ENCODE measurements around the gene MYL10.
A peak's percentile ranks its signal among the peaks of the same experiment; 100 is the strongest.

MYL10 gene

DNA sequence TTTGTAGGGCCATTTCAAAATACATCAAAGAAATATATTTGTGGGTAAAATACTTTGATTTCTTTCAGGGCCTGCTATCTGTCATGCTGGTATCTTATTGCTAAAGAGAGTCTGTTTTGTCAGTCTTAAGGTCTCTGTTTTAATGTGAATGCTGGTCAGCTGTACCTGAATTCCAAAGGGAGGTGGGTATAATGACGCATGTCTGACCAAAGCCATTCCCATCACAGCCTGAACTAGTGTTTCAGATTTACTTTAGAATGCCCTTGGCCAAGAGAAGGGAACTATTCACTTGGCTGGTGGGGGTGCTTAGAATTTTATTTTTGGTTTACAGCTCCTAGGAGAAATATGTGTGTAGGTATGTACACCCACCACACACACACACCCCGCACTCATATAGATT is 30.6 kb upstream of the MYL10 start:
- Histone ChIP-seq H2AK5ac (ENCODE audit: low read length, severe bottlenecking) (no peak overlapping the region), H3K9me3 (ENCODE audit: control insufficient read depth, low read length) (peaks cover 11% of the 10 kb centered on the region), H3K4ac (ENCODE audit: low read depth in 1 of 2, low read length in 2 of 2) (no peak overlapping the region), H2AFZ (ENCODE audit: low read depth, low read length) (no peak overlapping the region), H4K91ac (ENCODE audit: low read length) (no peak overlapping the region), H3K79me1 (replicated peaks; ENCODE audit: low read length, poor library complexity, severe bottlenecking) (no peaks in the 10 kb centered on the region), H3K4me1 (ENCODE audit: control insufficient read depth, insufficient read depth, low read depth, low read length) (peaks cover 2% of the 10 kb centered on the region), H3K14ac (ENCODE audit: low read length in 2 of 2) (no peak overlapping the region), H2BK15ac (ENCODE audit: low read depth, poor library complexity, severe bottlenecking) (no peak overlapping the region), H2BK5ac (ENCODE audit: low read depth, low read length, poor library complexity, severe bottlenecking) (no peak overlapping the region), H4K8ac (ENCODE audit: low read length) (no peak overlapping the region), H2BK120ac (ENCODE audit: low read depth, low read length) (no peak overlapping the region), H3K18ac (ENCODE audit: low read depth in 1 of 2, low read length in 2 of 2) (no peak overlapping the region), H3K23ac (ENCODE audit: low read length in 2 of 2) (no peak overlapping the region), H3K36me3 (ENCODE audit: control insufficient read depth in 1 of 2, insufficient read depth in 2 of 2, low read depth in 1 of 2, low read length in 2 of 2) (no peaks in the 10 kb centered on the region), H3K27me3 (ENCODE audit: control insufficient read depth in 1 of 2, insufficient read depth in 1 of 2, low read length in 2 of 2) (peaks cover 14 to 71% of the 10 kb centered on the region in 2 experiments), H2BK12ac (ENCODE audit: low read length in 2 of 2) (no peak overlapping the region), H3K27ac (ENCODE audit: low read length, poor library complexity, severe bottlenecking) (no peak overlapping the region), H3K9ac (ENCODE audit: low read length) (no peak overlapping the region), H3K4me3 (ENCODE audit: insufficient read depth in 1 of 2, low read depth in 1 of 2, low read length in 2 of 2) (no peak overlapping the region), H3K4me2 (ENCODE audit: low read length, poor library complexity, severe bottlenecking) (no peak overlapping the region)
- no peak for DNase-seq
- 69% methylated on average over 2 of the region's 2 CpGs for WGBS

DNA sequence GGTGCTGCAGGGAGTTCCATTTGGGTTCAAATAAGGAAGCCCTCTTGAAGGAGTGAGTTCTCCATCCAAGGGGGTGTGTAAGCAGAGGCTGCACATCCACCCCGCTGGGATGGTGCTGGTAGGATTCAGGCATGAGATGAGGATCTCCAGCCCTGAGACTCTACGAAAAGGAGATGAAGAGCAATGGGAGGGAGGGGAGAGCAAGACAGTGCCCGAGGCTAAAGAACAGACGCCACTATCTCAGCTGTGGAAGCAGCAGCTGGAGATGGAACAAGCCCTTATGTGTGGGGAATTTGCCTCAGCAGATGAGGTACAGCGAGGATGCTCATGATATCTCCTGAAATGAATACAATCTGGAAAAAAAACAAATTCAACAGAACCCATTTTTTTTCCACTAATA is 28.1 kb upstream of the MYL10 start:
- no peak overlapping the region for H3K4ac ChIP-seq (ENCODE audit: low read depth in 1 of 2, low read length in 2 of 2)
- H4K8ac ChIP-seq (ENCODE audit: low read length), result no peak overlapping the region
- H3K18ac ChIP-seq (ENCODE audit: low read depth in 1 of 2, low read length in 2 of 2), result no peak overlapping the region
- no peak overlapping the region for H3K23ac ChIP-seq (ENCODE audit: low read length in 2 of 2)
- H3K79me1 ChIP-seq (replicated peaks; ENCODE audit: low read length, poor library complexity, severe bottlenecking), result no peaks in the 10 kb centered on the region
- no peak overlapping the region for H2BK12ac ChIP-seq (ENCODE audit: low read length in 2 of 2)
- H3K14ac ChIP-seq (ENCODE audit: low read length in 2 of 2), result no peak overlapping the region
- H2BK5ac ChIP-seq (ENCODE audit: low read depth, low read length, poor library complexity, severe bottlenecking), result no peak overlapping the region
- H3K36me3 ChIP-seq (ENCODE audit: control insufficient read depth in 1 of 2, insufficient read depth in 2 of 2, low read depth in 1 of 2, low read length in 2 of 2), result no peaks in the 10 kb centered on the region
- H2BK15ac ChIP-seq (ENCODE audit: low read depth, poor library complexity, severe bottlenecking), result no peak overlapping the region
- no peak overlapping the region for H2AK5ac ChIP-seq (ENCODE audit: low read length, severe bottlenecking)
- H3K27ac ChIP-seq (ENCODE audit: low read length, poor library complexity, severe bottlenecking), result no peak overlapping the region
- no peaks in the 10 kb centered on the region for H3K4me1 ChIP-seq (ENCODE audit: control insufficient read depth, insufficient read depth, low read depth, low read length)
- H3K9ac ChIP-seq (ENCODE audit: low read length), result no peak overlapping the region
- H2AFZ ChIP-seq (ENCODE audit: low read depth, low read length), result no peak overlapping the region
- H3K4me2 ChIP-seq (ENCODE audit: low read length, poor library complexity, severe bottlenecking), result no peak overlapping the region
- H4K91ac ChIP-seq (ENCODE audit: low read length), result no peak overlapping the region
- WGBS, result 72% methylated on average over 5 of the region's 5 CpGs
- H2BK120ac ChIP-seq (ENCODE audit: low read depth, low read length), result no peak overlapping the region
- H3K9me3 ChIP-seq (ENCODE audit: control insufficient read depth, low read length), result peaks cover under 1% of the 10 kb centered on the region
- H3K4me3 ChIP-seq (ENCODE audit: insufficient read depth in 1 of 2, low read depth in 1 of 2, low read length in 2 of 2), result no peak overlapping the region
- DNase-seq, result no peak
- peaks cover 17 to 64% of the 10 kb centered on the region in 2 experiments for H3K27me3 ChIP-seq (ENCODE audit: control insufficient read depth in 1 of 2, insufficient read depth in 1 of 2, low read length in 2 of 2)

DNA sequence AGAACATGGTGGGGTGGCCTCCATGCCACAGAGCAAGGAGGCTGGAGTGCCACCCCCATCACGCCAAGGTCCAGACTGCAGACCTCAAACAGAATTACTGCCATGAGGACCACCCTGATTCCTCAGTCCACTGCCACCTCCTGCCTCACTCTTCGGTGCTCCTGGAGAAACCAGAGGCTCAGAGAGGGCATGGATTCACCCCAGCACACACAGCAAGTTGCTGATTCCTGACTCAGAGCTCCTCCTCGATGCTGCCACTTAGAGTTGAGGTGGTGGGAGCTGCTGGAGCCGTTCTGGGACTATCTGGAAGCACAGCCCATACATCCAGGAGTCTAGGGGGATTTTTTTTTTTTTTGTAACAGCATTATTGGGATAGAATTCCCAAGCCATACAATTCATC is 22.0 kb upstream of the MYL10 start:
- Histone ChIP-seq H3K18ac (ENCODE audit: low read depth in 1 of 2, low read length in 2 of 2) (peak overlapping the region in 1 of 2 experiments; percentile 25), H3K4me1 (ENCODE audit: control insufficient read depth, insufficient read depth, low read depth, low read length) (peaks cover 4% of the 10 kb centered on the region), H3K9ac (ENCODE audit: low read length) (no peak overlapping the region), H3K14ac (ENCODE audit: low read length in 2 of 2) (no peak overlapping the region), H3K27ac (ENCODE audit: low read length, poor library complexity, severe bottlenecking) (no peak overlapping the region), H4K8ac (ENCODE audit: low read length) (no peak overlapping the region), H3K36me3 (ENCODE audit: control insufficient read depth in 1 of 2, insufficient read depth in 2 of 2, low read depth in 1 of 2, low read length in 2 of 2) (no peaks in the 10 kb centered on the region), H2BK15ac (ENCODE audit: low read depth, poor library complexity, severe bottlenecking) (no peak overlapping the region), H2BK5ac (ENCODE audit: low read depth, low read length, poor library complexity, severe bottlenecking) (no peak overlapping the region), H3K23ac (ENCODE audit: low read length in 2 of 2) (no peak overlapping the region), H3K4me2 (ENCODE audit: low read length, poor library complexity, severe bottlenecking) (no peak overlapping the region), H2BK120ac (ENCODE audit: low read depth, low read length) (no peak overlapping the region), H3K9me3 (ENCODE audit: control insufficient read depth, low read length) (no peaks in the 10 kb centered on the region), H3K4ac (ENCODE audit: low read depth in 1 of 2, low read length in 2 of 2) (no peak overlapping the region), H2AK5ac (ENCODE audit: low read length, severe bottlenecking) (no peak overlapping the region), H3K79me1 (replicated peaks; ENCODE audit: low read length, poor library complexity, severe bottlenecking) (no peaks in the 10 kb centered on the region), H4K91ac (ENCODE audit: low read length) (no peak overlapping the region), H3K27me3 (ENCODE audit: control insufficient read depth in 1 of 2, insufficient read depth in 1 of 2, low read length in 2 of 2) (peaks cover 7 to 65% of the 10 kb centered on the region in 2 experiments), H3K4me3 (ENCODE audit: insufficient read depth in 1 of 2, low read depth in 1 of 2, low read length in 2 of 2) (no peak overlapping the region), H2BK12ac (ENCODE audit: low read length in 2 of 2) (no peak overlapping the region), H2AFZ (ENCODE audit: low read depth, low read length) (no peak overlapping the region)
- DNase-seq, result no peak
- 84% methylated on average over 3 of the region's 4 CpGs for WGBS

DNA sequence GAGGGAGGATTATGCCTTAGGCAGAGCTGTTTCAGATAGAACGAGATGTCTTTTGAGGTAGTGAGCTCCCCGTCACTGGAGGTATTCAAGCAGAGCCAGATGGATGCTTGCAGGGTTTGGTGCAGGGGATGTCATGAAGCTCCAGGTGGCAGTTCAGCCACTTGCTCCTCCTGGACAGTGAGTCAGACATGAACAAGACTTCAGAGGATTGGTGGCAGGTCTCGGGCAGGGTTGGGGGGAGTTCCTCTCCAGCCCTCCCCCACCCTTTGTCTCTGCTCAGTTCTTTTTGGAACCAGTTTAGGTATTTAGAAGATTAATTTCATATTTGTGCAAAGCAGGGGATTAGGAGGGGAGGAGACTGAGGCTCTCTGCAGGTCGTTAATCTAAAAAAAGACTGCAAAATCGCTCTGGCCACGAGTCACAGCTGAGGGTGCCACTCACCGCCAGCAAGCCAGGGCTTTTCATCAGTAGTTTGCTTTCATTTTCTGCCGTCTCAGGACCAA is 21.5 kb upstream of the MYL10 start:
- DNase-seq, result peak; percentile 6
- Histone ChIP-seq H3K36me3 (ENCODE audit: control insufficient read depth in 1 of 2, insufficient read depth in 2 of 2, low read depth in 1 of 2, low read length in 2 of 2) (no peaks in the 10 kb centered on the region), H2BK120ac (ENCODE audit: low read depth, low read length) (no peak overlapping the region), H3K4me3 (ENCODE audit: insufficient read depth in 1 of 2, low read depth in 1 of 2, low read length in 2 of 2) (no peak overlapping the region), H3K79me1 (replicated peaks; ENCODE audit: low read length, poor library complexity, severe bottlenecking) (no peaks in the 10 kb centered on the region), H3K9ac (ENCODE audit: low read length) (no peak overlapping the region), H3K23ac (ENCODE audit: low read length in 2 of 2) (no peak overlapping the region), H3K18ac (ENCODE audit: low read depth in 1 of 2, low read length in 2 of 2) (peak overlapping the region in 1 of 2 experiments; percentile 25), H3K27me3 (ENCODE audit: control insufficient read depth in 1 of 2, insufficient read depth in 1 of 2, low read length in 2 of 2) (peaks cover 7 to 62% of the 10 kb centered on the region in 2 experiments), H3K4me2 (ENCODE audit: low read length, poor library complexity, severe bottlenecking) (no peak overlapping the region), H3K14ac (ENCODE audit: low read length in 2 of 2) (no peak overlapping the region), H3K4ac (ENCODE audit: low read depth in 1 of 2, low read length in 2 of 2) (no peak overlapping the region), H3K4me1 (ENCODE audit: control insufficient read depth, insufficient read depth, low read depth, low read length) (peaks cover 4% of the 10 kb centered on the region), H3K27ac (ENCODE audit: low read length, poor library complexity, severe bottlenecking) (no peak overlapping the region), H3K9me3 (ENCODE audit: control insufficient read depth, low read length) (no peaks in the 10 kb centered on the region), H2BK12ac (ENCODE audit: low read length in 2 of 2) (no peak overlapping the region), H4K91ac (ENCODE audit: low read length) (no peak overlapping the region), H2AFZ (ENCODE audit: low read depth, low read length) (no peak overlapping the region), H2AK5ac (ENCODE audit: low read length, severe bottlenecking) (no peak overlapping the region), H2BK5ac (ENCODE audit: low read depth, low read length, poor library complexity, severe bottlenecking) (no peak overlapping the region), H4K8ac (ENCODE audit: low read length) (no peak overlapping the region), H2BK15ac (ENCODE audit: low read depth, poor library complexity, severe bottlenecking) (no peak overlapping the region)
- WGBS, result 50% methylated on average over 7 of the region's 8 CpGs

All from mesenchymal stem cell (in vitro differentiated cells and primary cell).